GM03348 (cell line): ENCODE data around the gene PICALM.
"Not testable (repeated sequence)": the region's sequence is repeated elsewhere in the genome, so short reads cannot be mapped to it uniquely, and the experiment has no call there.

Source experiments
- DNase-seq: peaks from one replicate; pipeline ENCODE4 v3.0.0; 2012; ENCODE audit warnings: low spot score

The PICALM gene, protein sequence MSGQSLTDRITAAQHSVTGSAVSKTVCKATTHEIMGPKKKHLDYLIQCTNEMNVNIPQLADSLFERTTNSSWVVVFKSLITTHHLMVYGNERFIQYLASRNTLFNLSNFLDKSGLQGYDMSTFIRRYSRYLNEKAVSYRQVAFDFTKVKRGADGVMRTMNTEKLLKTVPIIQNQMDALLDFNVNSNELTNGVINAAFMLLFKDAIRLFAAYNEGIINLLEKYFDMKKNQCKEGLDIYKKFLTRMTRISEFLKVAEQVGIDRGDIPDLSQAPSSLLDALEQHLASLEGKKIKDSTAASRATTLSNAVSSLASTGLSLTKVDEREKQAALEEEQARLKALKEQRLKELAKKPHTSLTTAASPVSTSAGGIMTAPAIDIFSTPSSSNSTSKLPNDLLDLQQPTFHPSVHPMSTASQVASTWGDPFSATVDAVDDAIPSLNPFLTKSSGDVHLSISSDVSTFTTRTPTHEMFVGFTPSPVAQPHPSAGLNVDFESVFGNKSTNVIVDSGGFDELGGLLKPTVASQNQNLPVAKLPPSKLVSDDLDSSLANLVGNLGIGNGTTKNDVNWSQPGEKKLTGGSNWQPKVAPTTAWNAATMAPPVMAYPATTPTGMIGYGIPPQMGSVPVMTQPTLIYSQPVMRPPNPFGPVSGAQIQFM

GRCh38 chr11:86068951-86069407 is at the start of gene PICALM:
TSS of gene PICALM (minus strand) at chr11:86069084. CDS start at chr11:86068780, 304 bp downstream.
- peak; percentile 97 for DNase-seq

- no peak for DNase-seq
Measured at GRCh38 chr11:86118253-86118652, 49.4 kb upstream of the PICALM start.

DNA sequence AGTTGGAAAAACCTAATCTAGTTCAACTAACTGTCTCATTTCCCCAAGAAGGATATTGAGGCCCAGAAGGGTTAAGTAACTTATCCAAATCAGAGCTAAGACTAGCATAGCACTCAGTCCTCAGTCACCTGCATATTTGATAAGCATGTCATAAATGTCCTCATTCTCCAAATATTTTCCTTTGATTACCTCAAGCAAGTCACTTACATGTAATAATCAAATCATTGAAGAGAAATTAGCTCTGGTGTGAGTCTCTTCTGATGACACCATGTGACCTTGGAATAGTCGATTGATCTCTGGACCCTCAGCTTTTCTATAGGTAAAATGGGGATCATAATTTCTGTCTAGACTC is 48.8 kb upstream of the PICALM start:
- no peak for DNase-seq

GRCh38 chr11:86117001-86117711 is 48.3 kb upstream of the PICALM start:
- no peak for DNase-seq

DNA sequence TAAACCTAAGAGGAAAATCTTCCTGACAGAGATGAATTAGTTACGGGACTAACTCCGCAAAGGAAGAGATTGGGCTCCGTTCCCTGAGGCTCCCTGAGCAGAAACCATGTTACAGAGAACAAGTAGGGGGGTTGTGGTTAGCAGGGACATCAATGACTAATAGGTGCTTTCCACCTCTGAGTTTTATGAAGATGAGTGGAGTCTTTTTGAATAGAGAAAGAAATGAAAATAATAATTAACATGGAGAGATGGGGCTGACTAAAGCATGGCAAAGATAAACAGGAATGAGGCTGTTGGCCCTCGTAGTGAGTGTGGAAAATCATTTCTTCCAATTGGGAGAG is 47.5 kb upstream of the PICALM start:
- peak; percentile 64 for DNase-seq

GRCh38 chr11:86115542-86116385 is 46.9 kb upstream of the PICALM start:
- DNase-seq = peak; percentile 7

- DNase-seq = no peak
Measured at GRCh38 chr11:86108890-86109638, 40.2 kb upstream of the PICALM start.

DNA sequence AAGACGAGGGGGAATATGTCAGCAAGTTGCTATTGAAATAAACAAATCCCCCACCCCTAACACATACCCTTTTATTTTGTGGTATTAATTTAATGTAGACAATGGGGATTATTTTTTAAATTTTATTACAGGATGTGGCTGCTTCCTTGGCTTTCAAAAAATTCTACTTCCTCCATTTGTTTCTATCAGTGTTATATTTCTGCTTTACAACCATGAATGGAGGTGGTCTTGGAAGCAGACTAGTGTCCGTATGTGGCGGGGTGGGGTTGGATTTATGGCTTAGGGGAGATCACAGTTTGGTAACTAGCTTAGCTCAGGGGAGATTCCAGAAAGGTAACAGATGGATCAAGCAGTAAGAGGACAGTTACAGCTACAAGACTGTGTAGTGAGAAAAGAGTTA is 39.3 kb upstream of the PICALM start:
- no peak for DNase-seq

DNA sequence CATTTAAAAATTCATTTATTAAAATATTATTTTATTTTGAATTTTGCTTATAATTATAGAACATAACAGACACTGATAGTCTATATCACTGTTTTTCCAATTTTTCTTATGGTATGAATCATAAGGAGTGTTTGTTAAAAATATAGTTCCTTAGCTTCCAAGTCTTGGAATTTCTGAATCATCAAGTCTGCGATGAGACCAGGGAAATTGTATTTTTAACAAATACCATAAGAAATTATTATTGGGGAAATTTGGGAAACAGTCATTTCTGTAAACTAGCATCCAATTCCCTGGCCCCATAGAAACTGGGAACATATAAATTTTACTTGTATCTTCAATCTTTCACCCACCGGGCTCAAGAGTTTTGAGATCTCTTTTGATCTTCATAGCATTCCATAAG is 38.0 kb upstream of the PICALM start:
- DNase-seq = peak; percentile 25

DNA sequence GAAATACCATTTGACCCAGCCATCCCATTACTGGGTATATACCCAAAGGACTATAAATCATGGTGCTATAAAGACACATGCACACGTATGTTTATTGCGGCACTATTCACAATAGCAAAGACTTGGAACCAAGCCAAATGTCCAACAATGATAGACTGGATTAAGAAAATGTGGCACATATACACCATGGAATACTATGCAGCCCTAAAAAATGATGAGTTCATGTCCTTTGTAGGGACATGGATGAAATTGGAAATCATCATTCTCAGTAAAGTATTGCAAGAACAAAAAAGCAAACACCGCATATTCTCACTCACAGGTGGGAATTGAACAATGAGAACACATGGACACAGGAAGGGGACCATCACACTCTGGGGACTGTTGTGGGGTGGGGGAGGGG is 37.1 kb upstream of the PICALM start:
- DNase-seq = not testable (repeated sequence)

DNA sequence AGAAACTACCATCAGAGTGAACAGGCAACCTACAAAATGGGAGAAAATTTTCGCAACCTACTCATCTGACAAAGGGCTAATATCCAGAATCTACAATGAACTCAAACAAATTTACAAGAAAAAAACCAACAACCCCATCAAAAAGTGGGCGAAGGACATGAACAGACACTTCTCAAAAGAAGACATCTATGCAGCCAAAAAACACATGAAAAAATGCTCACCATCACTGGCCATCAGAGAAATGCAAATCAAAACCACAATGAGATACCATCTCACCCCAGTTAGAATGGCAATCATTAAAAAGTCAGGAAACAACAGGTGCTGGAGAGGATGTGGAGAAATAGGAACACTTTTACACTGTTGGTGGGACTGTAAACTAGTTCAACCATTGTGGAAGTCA is 36.7 kb upstream of the PICALM start:
- DNase-seq = not testable (repeated sequence)

GRCh38 chr11:86103808-86104207 is 34.9 kb upstream of the PICALM start:
- no peak for DNase-seq

GRCh38 chr11:86101941-86102407 is 33.1 kb upstream of the PICALM start:
- DNase-seq = no peak

DNA sequence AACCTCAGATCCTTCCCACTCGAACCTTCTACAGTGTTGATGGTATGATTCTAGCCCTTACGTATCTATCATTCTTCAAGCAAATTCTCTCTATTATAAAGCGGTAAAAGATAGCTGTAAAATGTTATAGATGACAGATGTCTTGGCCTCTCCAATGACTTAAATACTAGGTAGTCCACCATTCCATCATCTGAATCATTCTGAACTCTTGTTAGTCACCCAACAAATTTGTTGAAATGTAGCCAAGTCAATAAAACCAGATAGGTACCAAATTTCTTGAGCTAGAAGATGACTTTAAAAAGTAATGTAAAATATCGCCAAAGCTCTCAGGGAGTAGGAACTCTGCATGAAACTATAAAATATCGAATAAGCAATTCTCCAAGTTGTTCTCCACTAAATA is 32.6 kb upstream of the PICALM start:
- no peak for DNase-seq

- DNase-seq = peak; percentile 7
Measured at GRCh38 chr11:86099874-86100273, 31.0 kb upstream of the PICALM start.

GRCh38 chr11:86097980-86098379 is 29.1 kb upstream of the PICALM start:
- no peak for DNase-seq

DNA sequence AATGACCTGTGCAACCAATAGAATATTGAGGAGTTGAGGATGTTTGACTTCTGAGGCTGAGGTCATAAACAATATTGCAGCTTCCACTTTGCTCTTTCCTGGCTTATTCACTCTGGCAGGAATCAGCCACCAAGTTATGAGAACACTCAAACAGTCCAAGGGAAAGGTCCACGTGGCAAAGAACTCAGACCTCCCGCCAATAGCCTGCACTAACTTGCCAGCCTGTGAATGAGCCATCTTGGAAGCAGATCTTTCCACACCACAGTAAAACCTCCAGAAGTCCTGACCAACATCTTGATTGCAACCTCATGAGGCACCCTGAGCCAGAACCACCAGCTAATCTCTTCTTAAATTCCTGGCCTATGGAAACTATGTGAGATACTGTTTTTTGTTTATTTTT is 22.7 kb upstream of the PICALM start:
- peak; percentile 60 for DNase-seq

DNA sequence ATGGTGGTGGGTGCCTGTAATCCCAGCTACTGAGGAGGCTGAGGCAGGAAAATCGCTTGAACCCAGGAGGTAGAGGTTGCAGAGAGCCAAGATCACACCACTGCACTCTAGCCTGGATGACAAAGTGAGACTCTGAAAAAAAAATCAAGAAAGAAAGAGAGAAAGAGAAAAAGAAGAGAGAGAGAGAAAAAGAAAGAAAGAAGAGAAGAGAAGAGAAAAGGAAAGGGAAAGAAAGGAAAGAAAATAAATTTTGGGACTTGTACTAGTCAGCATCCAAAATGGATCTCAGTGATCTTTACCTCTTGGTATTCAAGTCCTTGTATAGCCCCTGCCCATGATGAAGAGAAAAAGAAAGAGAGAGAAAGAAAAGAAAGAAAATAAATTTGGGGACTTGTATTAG is 22.2 kb upstream of the PICALM start:
- DNase-seq = no peak

- DNase-seq = peak; percentile 51
Measured at GRCh38 chr11:86089659-86090058, 20.8 kb upstream of the PICALM start.

GRCh38 chr11:86087688-86088087 is 18.8 kb upstream of the PICALM start:
- not testable (repeated sequence) for DNase-seq

DNA sequence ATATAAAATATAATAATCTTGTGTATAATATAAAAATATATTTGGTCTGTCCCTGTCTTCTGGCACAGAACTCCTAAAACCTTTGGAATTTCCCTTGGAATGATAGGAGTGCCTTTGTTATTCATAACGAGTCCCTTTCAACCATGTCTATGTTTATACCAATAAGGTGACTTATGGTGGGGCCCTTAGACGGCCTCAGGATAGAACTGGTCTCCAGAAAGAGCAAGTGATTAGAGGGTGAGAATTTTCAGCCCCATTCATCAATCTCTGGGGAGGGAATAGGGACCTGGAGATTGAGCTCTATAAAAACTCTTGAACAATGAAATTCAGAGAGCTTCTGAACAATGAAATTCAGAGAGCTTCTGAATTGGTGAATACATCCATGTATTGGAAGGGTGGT is 18.4 kb upstream of the PICALM start:
- DNase-seq = no peak
